OCI-LY3 (cell line): Measurements from ENCODE around the gene CHN1.

Experiments
- H2AFZ ChIP-seq: fragments of 200-600, 300-600 bp; shearing (Covaris generic); 2 replicates; pipeline ENCODE4 v1.6.0; 2014; ENCODE audit warnings: antibody characterized with exemption, low read depth, low read length
- H3K27ac ChIP-seq: fragments of 200-600, 300-600 bp; sonication (generic); 2 replicates; pipeline ENCODE4 v1.5.1; 2014; ENCODE audit warnings: mild to moderate bottlenecking, low read length, moderate library complexity, mixed read lengths
- H3K27me3 ChIP-seq: fragments of 200-600, 300-600 bp; sonication (generic); 2 replicates; pipeline ENCODE4 v1.6.1; 2014; ENCODE audit warnings: low read depth, low read length, mixed read lengths
- H3K36me3 ChIP-seq: fragments of 200-600, 300-600 bp; sonication (generic); replicated peaks from 2 replicates; pipeline ENCODE3; 2014; ENCODE audit warnings: low read depth, low read length, mixed read lengths
- H3K4me1 ChIP-seq: fragments of 300-600, 200-600 bp; sonication (generic); 2 replicates; pipeline ENCODE4 v1.6.1; 2014; ENCODE audit warnings: low read length, mixed read lengths
- H3K4me2 ChIP-seq: fragments of 200-600, 300-600 bp; sonication (generic); 2 replicates; pipeline ENCODE4 v1.6.1; 2014; ENCODE audit warnings: low read length, mixed read lengths
- H3K4me3 ChIP-seq: fragments of 300-600, 200-600 bp; sonication (generic); 2 replicates; pipeline ENCODE4 v1.5.1; 2014; ENCODE audit warnings: antibody characterized with exemption, mild to moderate bottlenecking, low read length, moderate library complexity
- H3K79me2 ChIP-seq: fragments of 300-600, 200-600 bp; shearing (Covaris generic); 2 replicates; pipeline ENCODE4 v1.6.1; 2014; ENCODE audit warnings: mild to moderate bottlenecking, low read length, mixed read lengths
- H3K9ac ChIP-seq: fragments of 300-600, 200-600 bp; shearing (Covaris generic); 2 replicates; pipeline ENCODE4 v1.6.0; 2014; ENCODE audit warnings: mild to moderate bottlenecking, low read length, moderate library complexity
- H3K9me3 ChIP-seq: fragments of 200-600, 300-600 bp; shearing (Covaris generic); 2 replicates; pipeline ENCODE4 v1.6.1; 2014; ENCODE audit warnings: low read length, mixed read lengths; ENCODE audit not compliant: insufficient read depth
- H4K20me1 ChIP-seq: fragments of 200-600, 300-600 bp; sonication (generic); 2 replicates; pipeline ENCODE4 v1.6.1; 2016; ENCODE audit warnings: low read length, mixed read lengths; ENCODE audit not compliant: insufficient read depth
- CTCF ChIP-seq: fragments of 200-600, 300-600 bp; sonication (generic); IDR thresholded peaks from 2 replicates; pipeline ENCODE4 v1.5.1; 2014; ENCODE audit warnings: antibody characterized with exemption, low read length, low read depth
- EZH2phosphoT487 ChIP-seq: fragments of 200-600 bp; shearing (Covaris generic); IDR thresholded peaks from 2 replicates; pipeline ENCODE4 v1.6.1; 2018; ENCODE audit warnings: antibody characterized with exemption, mixed run types, low read depth

The CHN1 gene

GRCh38 chr2:174846941-174847938 lies 157.9 kb downstream of the CHN1 start:
- Histone ChIP-seq H3K36me3 (no peaks in the 10 kb centered on the region), H3K27ac (no peak overlapping the region), H3K9me3 (no peaks in the 10 kb centered on the region), H3K4me3 (no peak overlapping the region), H3K4me2 (0 out of 2 replicates have a peak overlapping the region, but pooled peaks have one; percentile 5), H4K20me1 (no peaks in the 10 kb centered on the region), H2AFZ (no peak overlapping the region), H3K79me2 (no peaks in the 10 kb centered on the region), H3K27me3 (no peaks in the 10 kb centered on the region), H3K4me1 (no peaks in the 10 kb centered on the region), H3K9ac (no peak overlapping the region)
- no peak for TF ChIP-seq CTCF

- Histone ChIP-seq H3K9me3 (no peaks in the 10 kb centered on the region), H3K9ac (no peak overlapping the region), H4K20me1 (no peaks in the 10 kb centered on the region), H3K36me3 (no peaks in the 10 kb centered on the region), H3K27me3 (no peaks in the 10 kb centered on the region), H3K79me2 (no peaks in the 10 kb centered on the region), H3K27ac (no peak overlapping the region), H3K4me3 (no peak overlapping the region), H2AFZ (no peak overlapping the region), H3K4me1 (no peaks in the 10 kb centered on the region), H3K4me2 (no peak overlapping the region)
- TF ChIP-seq EZH2phosphoT487 (no peak), CTCF (no peak)
Observed at GRCh38 chr2:174846218-174846617, 159.0 kb downstream of the CHN1 start.

- H3K9me3 ChIP-seq, result no peaks in the 10 kb centered on the region
- H3K27ac ChIP-seq, result no peak overlapping the region
- TF ChIP-seq CTCF, result no peak
- no peak for TF ChIP-seq EZH2phosphoT487
- H3K9ac ChIP-seq, result no peak overlapping the region
- no peak overlapping the region for H2AFZ ChIP-seq
- no peaks in the 10 kb centered on the region for H4K20me1 ChIP-seq
- H3K27me3 ChIP-seq, result no peaks in the 10 kb centered on the region
- no peaks in the 10 kb centered on the region for H3K79me2 ChIP-seq
- no peaks in the 10 kb centered on the region for H3K36me3 ChIP-seq
- no peak overlapping the region for H3K4me3 ChIP-seq
- H3K4me1 ChIP-seq, result no peaks in the 10 kb centered on the region
- H3K4me2 ChIP-seq, result no peak overlapping the region
Observed at GRCh38 chr2:174844295-174844708, 160.9 kb downstream of the CHN1 start.

- Histone ChIP-seq H3K4me1 (no peaks in the 10 kb centered on the region), H4K20me1 (no peaks in the 10 kb centered on the region), H3K79me2 (no peaks in the 10 kb centered on the region), H3K36me3 (no peaks in the 10 kb centered on the region), H3K9ac (no peak overlapping the region), H3K27ac (no peak overlapping the region), H3K4me3 (no peak overlapping the region), H3K27me3 (no peaks in the 10 kb centered on the region), H2AFZ (no peak overlapping the region), H3K9me3 (no peaks in the 10 kb centered on the region), H3K4me2 (no peak overlapping the region)
- TF ChIP-seq CTCF (no peak), EZH2phosphoT487 (no peak)
Observed at GRCh38 chr2:174842496-174842895, 162.7 kb downstream of the CHN1 start.
